Measurements from ENCODE around the gene LPIN3.
"Not testable (repeated sequence)": the region's sequence is repeated elsewhere in the genome, so short reads cannot be mapped to it uniquely, and the experiment has no call there.

Gene LPIN3

GRCh38 chr20:41340327-41341055 lies at the start of gene LPIN3:
LPIN3 (plus strand) TSS chr20:41340821; CDS start chr20:41345804, 4,983 bp downstream.
- peak; percentile 98 for FAIRE-seq

GRCh38 chr20:41293269-41294037 lies 47.2 kb upstream of the LPIN3 start:
- no peak for FAIRE-seq

GRCh38 chr20:41299899-41300298 lies 40.7 kb upstream of the LPIN3 start:
- FAIRE-seq: no peak

- FAIRE-seq: no peak
These were observed 40.2 kb upstream of the LPIN3 start for GRCh38 chr20:41300383-41300782.

- FAIRE-seq: no peak
These were observed 39.7 kb upstream of the LPIN3 start for GRCh38 chr20:41300886-41301285.

GRCh38 chr20:41304002-41304401 lies 36.6 kb upstream of the LPIN3 start:
- no peak for FAIRE-seq

GRCh38 chr20:41304424-41305079 lies 36.1 kb upstream of the LPIN3 start:
- FAIRE-seq: no peak

- no peak for FAIRE-seq
These were observed 34.4 kb upstream of the LPIN3 start for GRCh38 chr20:41306061-41306727.

- FAIRE-seq: no peak
These were observed 33.6 kb upstream of the LPIN3 start for GRCh38 chr20:41307021-41307420.

GRCh38 chr20:41308290-41308711 lies 32.3 kb upstream of the LPIN3 start:
- peak; percentile 76 for FAIRE-seq

GRCh38 chr20:41308726-41309413 lies 31.8 kb upstream of the LPIN3 start:
- FAIRE-seq: no peak

GRCh38 chr20:41309817-41310216 lies 30.8 kb upstream of the LPIN3 start:
- FAIRE-seq: no peak

- not testable (repeated sequence) for FAIRE-seq
These were observed 28.6 kb upstream of the LPIN3 start for GRCh38 chr20:41312009-41312408.

GRCh38 chr20:41314386-41314785 lies 26.2 kb upstream of the LPIN3 start:
- FAIRE-seq: no peak

GRCh38 chr20:41316051-41316450 lies 24.6 kb upstream of the LPIN3 start:
- no peak for FAIRE-seq

- peak; percentile 91 for FAIRE-seq
These were observed 23.7 kb upstream of the LPIN3 start for GRCh38 chr20:41316602-41317545.

GRCh38 chr20:41317546-41318270 lies 22.9 kb upstream of the LPIN3 start, which contains the start of gene ZHX3:
ZHX3 (minus strand) TSS chr20:41317731; CDS start chr20:41204916, 112,815 bp downstream.
- FAIRE-seq: no peak

- FAIRE-seq: no peak
These were observed 22.4 kb upstream of the LPIN3 start for GRCh38 chr20:41318271-41318649.

- FAIRE-seq: no peak
These were observed 20.2 kb upstream of the LPIN3 start for GRCh38 chr20:41320441-41320840.

- no peak for FAIRE-seq
These were observed 19.6 kb upstream of the LPIN3 start for GRCh38 chr20:41320976-41321375.

- no peak for FAIRE-seq
These were observed 13.4 kb upstream of the LPIN3 start for GRCh38 chr20:41327178-41327577.

Measured in G401.6 (cell line).